Measurements from ENCODE around the gene PTPN7.
A peak's percentile ranks its signal among the peaks of the same experiment; 100 is the strongest.
"Not testable (repeated sequence)": the region's sequence is repeated elsewhere in the genome, so short reads cannot be mapped to it uniquely, and the experiment has no call there.

Gene PTPN7

DNA sequence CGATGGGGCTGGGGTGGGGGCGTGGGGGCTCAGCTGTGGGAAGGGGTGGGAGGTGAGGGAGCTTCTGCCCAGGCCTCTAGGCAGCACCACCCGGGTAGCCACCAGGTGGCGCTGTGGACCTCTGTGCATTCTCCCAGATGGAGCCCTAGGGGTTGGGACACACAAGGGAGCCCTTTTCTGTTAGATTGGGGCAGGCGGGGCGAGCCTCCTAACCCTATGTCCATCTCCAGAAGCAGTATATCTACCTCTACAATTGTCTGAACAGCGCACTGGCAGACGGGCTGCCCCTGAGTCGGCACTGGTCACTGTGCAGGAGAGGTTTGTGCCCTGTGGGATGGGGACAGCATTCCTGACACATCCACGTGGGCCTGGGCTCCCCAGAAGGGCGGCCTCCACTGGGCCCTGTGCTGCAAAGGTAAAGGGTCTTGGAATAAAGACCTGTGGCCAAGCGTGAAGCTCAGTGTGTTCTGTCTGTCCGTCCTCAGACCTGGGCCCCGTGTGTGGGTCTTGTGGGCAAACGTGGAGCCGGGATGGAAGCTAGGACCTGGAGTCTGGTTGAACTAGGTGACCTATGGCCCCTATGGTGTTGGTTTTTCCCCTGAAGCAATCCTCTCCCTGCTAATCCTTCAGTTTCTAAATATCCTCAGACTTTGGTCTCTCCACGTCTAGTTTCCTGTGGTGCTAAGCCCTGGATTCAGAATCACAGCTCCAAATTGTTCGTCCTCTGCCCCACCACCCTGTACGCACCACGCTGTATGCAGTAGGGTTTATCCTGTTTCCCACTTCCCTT, 28.8 kb upstream of the PTPN7 start:
- H3K4me1 ChIP-seq (ENCODE audit: control insufficient read depth, insufficient read depth, low read length), result peaks cover 6% of the 10 kb centered on the region; the same call in 1 of the 2 replicates
- no CpG with 5 or more reads among the region's 20 CpGs for WGBS (ENCODE audit: insufficient coverage, insufficient read length)
- no peak overlapping the region for H3K4me3 ChIP-seq (ENCODE audit: low read length)
- peaks cover 9% of the 10 kb centered on the region; the same call in 1 of the 2 replicates for H3K27me3 ChIP-seq (ENCODE audit: control insufficient read depth, insufficient read depth, low read length)
- no peak overlapping the region for H3K27ac ChIP-seq (ENCODE audit: low read length)
- DNase-seq (ENCODE audit: low read depth, low spot score), result no peak
- no peaks in the 10 kb centered on the region for H3K36me3 ChIP-seq (ENCODE audit: control insufficient read depth, insufficient read depth, low read length)
- no peaks in the 10 kb centered on the region for H3K9me3 ChIP-seq (ENCODE audit: control insufficient read depth, insufficient read depth, low read length)

DNA sequence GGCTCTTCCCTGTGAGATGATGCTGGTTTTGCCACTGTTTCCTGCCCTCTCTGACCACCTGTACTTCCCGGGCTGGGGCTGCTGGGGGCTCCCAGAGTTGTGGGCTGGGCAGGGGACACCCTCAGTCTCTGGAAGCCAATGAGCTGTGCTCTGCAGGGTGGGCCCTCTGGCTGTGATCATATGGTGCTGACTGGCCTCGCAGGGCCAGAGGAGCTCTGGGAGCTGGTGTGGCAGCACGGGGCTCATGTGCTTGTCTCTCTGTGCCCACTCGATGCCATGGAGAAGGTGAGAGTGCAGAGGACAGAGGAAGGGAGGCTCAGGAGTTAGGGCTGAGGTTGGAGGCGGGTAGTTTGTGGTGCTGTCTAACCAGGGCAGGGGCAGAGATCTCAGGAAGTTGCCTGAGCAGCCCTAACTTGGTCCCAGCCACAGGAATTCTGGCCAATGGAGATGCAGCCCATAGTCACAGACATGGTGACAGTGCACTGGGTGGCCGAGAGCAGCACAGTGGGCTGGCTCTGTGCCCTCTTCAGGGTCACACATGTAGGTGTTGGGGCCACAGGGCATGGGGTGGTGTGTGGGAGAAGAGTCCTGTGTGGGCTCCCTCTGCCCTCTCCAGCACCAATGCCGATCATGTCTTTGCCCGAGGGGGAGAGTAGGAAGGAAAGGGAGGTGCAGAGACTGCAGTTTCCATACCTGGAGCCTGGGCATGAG, 27.4 kb upstream of the PTPN7 start:
- H3K27me3 ChIP-seq (ENCODE audit: control insufficient read depth, insufficient read depth, low read length), result no peaks in the 10 kb centered on the region
- H3K4me3 ChIP-seq (ENCODE audit: low read length), result no peak overlapping the region
- H3K36me3 ChIP-seq (ENCODE audit: control insufficient read depth, insufficient read depth, low read length), result no peaks in the 10 kb centered on the region
- no peaks in the 10 kb centered on the region for H3K9me3 ChIP-seq (ENCODE audit: control insufficient read depth, insufficient read depth, low read length)
- H3K4me1 ChIP-seq (ENCODE audit: control insufficient read depth, insufficient read depth, low read length), result peaks cover 3% of the 10 kb centered on the region; the same call in 1 of the 2 replicates
- no CpG with 5 or more reads among the region's 8 CpGs for WGBS (ENCODE audit: insufficient coverage, insufficient read length)
- DNase-seq (ENCODE audit: low read depth, low spot score), result no peak
- no peak overlapping the region for H3K27ac ChIP-seq (ENCODE audit: low read length)

DNA sequence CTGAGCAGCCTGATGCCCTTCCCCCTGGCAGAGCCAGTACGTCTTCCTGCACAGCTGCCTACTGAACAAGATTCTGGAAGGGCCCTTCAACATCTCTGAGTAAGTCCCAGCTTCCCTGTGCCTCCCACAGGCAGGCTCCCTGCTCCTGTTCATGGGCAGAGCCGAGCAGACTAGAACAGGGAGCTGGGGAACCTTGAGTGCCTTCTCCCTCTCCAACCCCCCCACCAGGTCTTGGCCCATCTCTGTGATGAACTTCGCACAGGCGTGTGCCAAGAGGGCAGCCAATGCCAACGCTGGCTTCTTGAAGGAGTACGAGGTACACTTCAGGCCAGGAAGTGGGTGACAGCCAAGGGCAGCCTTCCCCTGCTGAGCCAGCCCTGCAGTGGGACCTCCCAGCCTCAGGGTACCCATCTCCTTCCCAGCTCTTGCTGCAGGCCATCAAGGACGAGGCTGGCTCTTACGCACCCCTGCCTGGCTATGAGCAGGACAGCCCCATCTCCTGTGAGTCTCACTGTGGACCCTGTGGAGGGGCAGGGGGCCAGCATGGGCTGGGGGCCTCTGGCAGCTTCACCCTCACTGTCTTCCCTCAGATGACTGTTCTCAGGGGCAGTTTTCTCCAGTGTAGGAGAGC, 26.8 kb upstream of the PTPN7 start:
- no peak for DNase-seq (ENCODE audit: low read depth, low spot score)
- Histone ChIP-seq H3K27ac (ENCODE audit: low read length) (no peak overlapping the region), H3K9me3 (ENCODE audit: control insufficient read depth, insufficient read depth, low read length) (no peaks in the 10 kb centered on the region), H3K27me3 (ENCODE audit: control insufficient read depth, insufficient read depth, low read length) (no peaks in the 10 kb centered on the region), H3K4me3 (ENCODE audit: low read length) (no peak overlapping the region), H3K4me1 (ENCODE audit: control insufficient read depth, insufficient read depth, low read length) (peaks cover 3% of the 10 kb centered on the region; the same call in 1 of the 2 replicates), H3K36me3 (ENCODE audit: control insufficient read depth, insufficient read depth, low read length) (no peaks in the 10 kb centered on the region)
- no CpG with 5 or more reads among the region's 8 CpGs for WGBS (ENCODE audit: insufficient coverage, insufficient read length)

DNA sequence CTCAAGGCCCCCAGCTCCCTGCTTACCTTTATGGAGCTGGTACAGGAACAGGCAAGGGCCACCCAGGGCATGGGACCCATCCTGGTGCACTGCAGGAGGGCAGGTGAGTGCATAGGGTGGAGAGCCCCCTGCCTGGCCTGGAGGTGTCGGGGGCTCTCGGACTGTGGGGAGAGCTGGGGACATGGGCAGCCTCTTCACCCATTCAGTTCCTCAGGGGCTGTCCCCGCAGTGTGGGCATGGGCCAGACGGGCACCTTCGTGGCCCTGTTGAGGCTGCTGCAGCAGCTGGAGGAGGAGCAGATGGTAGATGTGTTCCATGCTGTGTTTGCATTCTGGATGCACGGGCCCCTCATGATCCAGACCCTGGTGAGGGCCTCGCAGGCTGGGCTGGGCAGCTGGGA, 25.9 kb upstream of the PTPN7 start:
- no peak overlapping the region for H3K4me3 ChIP-seq (ENCODE audit: low read length)
- no peak for DNase-seq (ENCODE audit: low read depth, low spot score)
- H3K4me1 ChIP-seq (ENCODE audit: control insufficient read depth, insufficient read depth, low read length), result peaks cover 3% of the 10 kb centered on the region; the same call in 1 of the 2 replicates
- no CpG with 5 or more reads among the region's 7 CpGs for WGBS (ENCODE audit: insufficient coverage, insufficient read length)
- H3K9me3 ChIP-seq (ENCODE audit: control insufficient read depth, insufficient read depth, low read length), result no peaks in the 10 kb centered on the region
- H3K27me3 ChIP-seq (ENCODE audit: control insufficient read depth, insufficient read depth, low read length), result no peaks in the 10 kb centered on the region
- no peak overlapping the region for H3K27ac ChIP-seq (ENCODE audit: low read length)
- H3K36me3 ChIP-seq (ENCODE audit: control insufficient read depth, insufficient read depth, low read length), result no peaks in the 10 kb centered on the region

DNA sequence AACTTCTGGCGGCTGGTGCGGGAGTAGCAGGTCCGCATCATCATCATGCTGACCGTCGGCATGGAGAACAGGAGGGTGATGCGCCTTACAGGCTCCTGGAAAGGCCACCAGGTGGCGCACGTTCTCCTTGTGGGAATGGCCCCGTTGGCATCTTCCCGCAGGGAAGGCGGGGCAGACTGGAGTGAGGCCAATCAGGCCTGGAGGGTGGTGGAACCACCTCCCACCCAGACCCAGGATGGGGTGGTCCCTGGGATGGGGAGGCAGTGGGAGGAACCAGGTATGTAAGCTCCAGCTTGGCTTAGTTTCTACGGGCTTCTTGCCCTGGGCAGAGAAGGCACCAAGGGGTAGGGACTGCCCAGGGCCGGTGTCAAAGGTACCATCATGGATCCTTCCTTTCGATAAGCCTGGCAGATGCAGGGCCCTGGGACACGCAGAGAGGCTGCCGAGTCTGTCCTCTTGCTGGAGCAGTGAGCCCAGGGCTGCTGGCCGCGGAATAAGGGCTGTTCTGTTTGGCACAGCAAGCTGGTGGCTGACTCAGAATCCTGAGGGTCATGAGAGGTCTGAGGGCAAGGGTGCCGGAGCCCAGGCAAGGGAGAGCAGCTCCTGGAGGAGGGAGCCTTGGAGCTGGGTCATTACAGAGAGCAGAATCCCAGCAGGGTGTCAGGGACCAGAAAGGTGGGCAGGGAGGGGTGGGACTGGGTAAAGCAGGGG, 24.5 kb upstream of the PTPN7 start:
- H3K9me3 ChIP-seq (ENCODE audit: control insufficient read depth, insufficient read depth, low read length), result no peaks in the 10 kb centered on the region
- peak; percentile 98 for DNase-seq (ENCODE audit: low read depth, low spot score)
- no peaks in the 10 kb centered on the region for H3K36me3 ChIP-seq (ENCODE audit: control insufficient read depth, insufficient read depth, low read length)
- no CpG with 5 or more reads among the region's 19 CpGs for WGBS (ENCODE audit: insufficient coverage, insufficient read length)
- no peak overlapping the region for H3K27ac ChIP-seq (ENCODE audit: low read length)
- H3K4me3 ChIP-seq (ENCODE audit: low read length), result no peak overlapping the region
- H3K4me1 ChIP-seq (ENCODE audit: control insufficient read depth, insufficient read depth, low read length), result peaks cover 3% of the 10 kb centered on the region; the same call in 1 of the 2 replicates
- no peaks in the 10 kb centered on the region for H3K27me3 ChIP-seq (ENCODE audit: control insufficient read depth, insufficient read depth, low read length)

DNA sequence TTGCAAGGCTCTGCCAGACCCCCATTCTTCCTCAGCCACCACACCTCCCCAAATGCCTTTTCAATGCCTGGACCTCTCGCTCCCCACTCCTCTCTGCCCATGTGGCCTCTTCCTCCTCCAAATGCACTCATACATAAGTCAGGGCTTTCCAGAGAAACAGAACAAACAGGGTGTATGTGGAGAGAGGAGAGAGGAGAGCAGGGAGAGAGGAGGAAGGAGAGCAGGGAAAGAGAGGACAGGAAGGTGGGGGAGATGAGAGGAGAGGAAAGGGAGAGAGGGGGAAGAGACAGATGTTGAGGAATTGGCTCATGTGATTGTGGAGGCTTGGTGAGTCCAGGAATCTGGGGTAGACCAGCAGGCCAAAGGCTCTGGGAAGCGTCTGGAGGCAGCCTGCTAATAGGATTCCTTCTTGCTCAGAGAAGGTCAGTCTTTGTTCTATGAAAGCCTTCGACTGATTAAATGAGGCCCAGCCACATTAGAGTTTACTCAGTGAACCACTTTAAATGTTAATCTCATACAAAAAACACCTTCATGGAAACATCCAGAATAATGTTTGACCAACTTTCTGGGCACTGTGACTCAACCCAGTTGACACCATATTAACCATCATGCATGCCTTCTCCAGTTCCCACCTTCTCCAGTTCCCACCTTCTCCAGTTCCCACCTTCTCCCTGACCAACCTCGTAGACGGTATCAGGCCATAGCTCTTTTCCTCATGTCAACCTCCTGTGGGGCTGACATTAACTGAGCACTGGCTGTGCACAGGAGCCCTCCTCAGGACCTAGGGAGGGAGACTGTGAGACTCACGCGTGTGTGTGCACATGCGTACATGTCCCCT, 21.9 kb upstream of the PTPN7 start:
- no peak for DNase-seq (ENCODE audit: low read depth, low spot score)
- Histone ChIP-seq H3K4me3 (ENCODE audit: low read length) (no peak overlapping the region), H3K27ac (ENCODE audit: low read length) (no peak overlapping the region), H3K27me3 (ENCODE audit: control insufficient read depth, insufficient read depth, low read length) (no peaks in the 10 kb centered on the region), H3K36me3 (ENCODE audit: control insufficient read depth, insufficient read depth, low read length) (no peaks in the 10 kb centered on the region), H3K4me1 (ENCODE audit: control insufficient read depth, insufficient read depth, low read length) (peaks cover 3% of the 10 kb centered on the region; the same call in 1 of the 2 replicates), H3K9me3 (ENCODE audit: control insufficient read depth, insufficient read depth, low read length) (no peaks in the 10 kb centered on the region)
- WGBS (ENCODE audit: insufficient coverage, insufficient read length), result no CpG with 5 or more reads among the region's 8 CpGs

DNA sequence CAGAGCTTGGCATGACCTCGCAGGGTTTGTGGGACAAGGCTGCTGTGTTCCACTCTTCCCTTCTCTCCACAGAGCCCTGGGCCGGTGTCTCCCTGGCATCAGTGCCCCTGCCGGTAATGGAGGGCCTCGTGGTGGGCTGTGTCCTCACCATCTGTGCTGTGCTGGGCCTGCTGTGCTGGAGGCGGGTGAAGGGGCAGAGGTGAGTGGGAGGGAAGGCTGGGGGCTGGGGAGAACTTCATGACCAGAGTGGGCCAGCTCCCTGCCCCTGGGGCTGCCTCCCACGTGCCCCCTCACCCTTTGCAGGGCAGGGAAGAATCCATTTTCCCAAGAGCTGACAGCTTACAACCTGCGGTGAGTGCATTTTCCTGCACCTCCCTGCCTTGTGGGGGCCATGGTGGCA, 21.2 kb upstream of the PTPN7 start:
- H3K4me1 ChIP-seq (ENCODE audit: control insufficient read depth, insufficient read depth, low read length), result peaks cover 3% of the 10 kb centered on the region; the same call in 1 of the 2 replicates
- no peak overlapping the region for H3K4me3 ChIP-seq (ENCODE audit: low read length)
- WGBS (ENCODE audit: insufficient coverage, insufficient read length), result no CpG with 5 or more reads among the region's 7 CpGs
- no peak overlapping the region for H3K27ac ChIP-seq (ENCODE audit: low read length)
- H3K27me3 ChIP-seq (ENCODE audit: control insufficient read depth, insufficient read depth, low read length), result no peaks in the 10 kb centered on the region
- no peak for DNase-seq (ENCODE audit: low read depth, low spot score)
- no peaks in the 10 kb centered on the region for H3K36me3 ChIP-seq (ENCODE audit: control insufficient read depth, insufficient read depth, low read length)
- no peaks in the 10 kb centered on the region for H3K9me3 ChIP-seq (ENCODE audit: control insufficient read depth, insufficient read depth, low read length)

DNA sequence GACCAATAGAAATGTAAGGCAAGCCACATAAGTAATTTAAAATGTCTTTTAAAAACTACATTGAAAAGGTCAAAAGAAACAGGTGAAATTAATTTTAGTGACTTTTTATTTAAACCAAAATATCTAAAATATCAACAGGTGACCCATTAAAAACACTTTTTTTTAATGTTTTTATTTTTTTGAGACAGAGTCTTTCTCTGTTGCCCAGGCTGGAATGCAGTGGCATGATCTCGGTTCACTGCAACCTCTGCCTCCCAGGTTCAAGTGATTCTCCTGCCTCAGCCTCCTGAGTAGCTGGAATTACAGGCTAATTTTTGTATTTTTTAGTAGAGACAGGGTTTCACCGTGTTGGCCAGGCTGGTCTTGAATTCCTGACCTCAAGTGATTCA, 20.3 kb upstream of the PTPN7 start:
- H3K4me3 ChIP-seq (ENCODE audit: low read length); H3K27me3 ChIP-seq (ENCODE audit: control insufficient read depth, insufficient read depth, low read length); H3K4me1 ChIP-seq (ENCODE audit: control insufficient read depth, insufficient read depth, low read length); H3K9me3 ChIP-seq (ENCODE audit: control insufficient read depth, insufficient read depth, low read length); DNase-seq (ENCODE audit: low read depth, low spot score); H3K36me3 ChIP-seq (ENCODE audit: control insufficient read depth, insufficient read depth, low read length); H3K27ac ChIP-seq (ENCODE audit: low read length): not testable (repeated sequence)
- no CpG with 5 or more reads among the region's 2 CpGs for WGBS (ENCODE audit: insufficient coverage, insufficient read length)

DNA sequence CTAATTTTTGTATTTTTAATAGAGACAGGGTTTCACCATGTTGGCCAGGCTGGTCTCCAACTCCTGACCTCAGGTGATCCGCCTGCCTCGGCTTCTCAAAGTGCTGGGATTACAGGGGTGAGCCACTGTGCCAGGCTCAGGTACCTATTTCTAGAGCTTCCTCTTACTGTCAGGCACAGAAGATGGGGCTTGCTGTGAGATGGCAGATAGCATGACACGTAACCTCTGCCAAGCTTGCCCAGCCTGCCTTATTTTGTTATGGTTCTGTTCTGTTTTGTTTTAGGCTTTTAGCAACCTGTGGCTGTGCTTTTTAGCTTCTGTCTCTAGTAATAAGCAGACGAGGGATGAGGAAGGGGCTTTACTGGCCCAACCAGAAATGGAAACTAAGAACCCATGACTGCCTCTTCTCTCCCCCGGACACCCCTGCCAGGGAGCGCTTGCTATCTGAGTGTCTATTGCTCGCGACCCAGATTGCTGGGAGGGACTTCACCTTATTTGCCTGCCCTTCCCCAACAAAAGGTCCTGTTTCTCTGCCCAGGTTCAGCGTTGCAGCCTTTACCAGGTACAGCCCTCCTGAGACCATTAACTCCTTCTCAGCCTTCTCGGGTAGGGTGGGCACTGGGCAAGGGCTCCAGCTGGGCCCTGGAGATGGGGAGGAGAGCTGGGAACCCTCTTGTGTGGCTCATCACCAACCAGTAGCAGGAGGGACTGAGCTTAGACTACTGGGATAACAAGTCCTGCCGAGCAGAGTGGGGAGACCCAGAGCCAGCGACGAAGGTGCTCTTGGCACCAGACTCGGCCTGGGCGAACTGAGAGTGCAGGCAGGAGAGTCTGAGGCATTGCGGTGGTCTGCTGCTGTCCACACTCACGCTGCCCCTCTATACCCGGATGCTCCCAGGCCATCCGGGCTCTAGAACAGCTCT, 19.7 kb upstream of the PTPN7 start:
- Histone ChIP-seq H3K27ac (ENCODE audit: low read length) (no peak overlapping the region), H3K9me3 (ENCODE audit: control insufficient read depth, insufficient read depth, low read length) (no peaks in the 10 kb centered on the region), H3K27me3 (ENCODE audit: control insufficient read depth, insufficient read depth, low read length) (no peaks in the 10 kb centered on the region), H3K4me3 (ENCODE audit: low read length) (no peak overlapping the region), H3K36me3 (ENCODE audit: control insufficient read depth, insufficient read depth, low read length) (no peaks in the 10 kb centered on the region), H3K4me1 (ENCODE audit: control insufficient read depth, insufficient read depth, low read length) (peaks cover 3% of the 10 kb centered on the region; the same call in 1 of the 2 replicates)
- WGBS (ENCODE audit: insufficient coverage, insufficient read length), result no CpG with 5 or more reads among the region's 19 CpGs
- DNase-seq (ENCODE audit: low read depth, low spot score), result no peak
